Muscle of leg (tissue), 16 donors: ENCODE data around the gene AMMECR1. TPM values are rescaled to one million over a fixed set of nuclear protein-coding genes. Genes with fewer than 3 reads are reported as not detected.
"Not testable (repeated sequence)": the region's sequence is repeated elsewhere in the genome, so short reads cannot be mapped to it uniquely, and the experiment has no call there.

Source experiments
- DNase-seq: peaks from one replicate; pipeline ENCODE4 v3.0.0; 2013
- H3K27ac ChIP-seq: one replicate; pipeline ENCODE4 v1.5.1; 2013; ENCODE audit warnings: mild to moderate bottlenecking, low read length, control low read depth
- H3K27me3 ChIP-seq: one replicate; pipeline ENCODE4 v1.6.1; 2013; ENCODE audit warnings: low read length; ENCODE audit not compliant: control insufficient read depth, insufficient read depth
- H3K36me3 ChIP-seq: one replicate; pipeline ENCODE4 v1.6.1; 2013; ENCODE audit warnings: low read length; ENCODE audit not compliant: control insufficient read depth, insufficient read depth
- H3K4me1 ChIP-seq: one replicate; pipeline ENCODE4 v1.6.1; 2013; ENCODE audit warnings: low read length; ENCODE audit not compliant: control insufficient read depth, insufficient read depth
- H3K4me3 ChIP-seq: one replicate; pipeline ENCODE4 v1.5.1; 2013; ENCODE audit warnings: low read length, control low read depth
- H3K9me3 ChIP-seq: replicated peaks from 2 replicates; pipeline ENCODE4 v1.6.1; 2013; ENCODE audit warnings: low read depth, low read length; ENCODE audit not compliant: control insufficient read depth
- WGBS: methylation state at CpG from one replicate; pipeline ENCODE4 v1.1.5; 2013; ENCODE audit warnings: missing lambda C conversion rate; ENCODE audit not compliant: insufficient coverage; 5-methylcytosine and 5-hydroxymethylcytosine counted together
- long read RNA-seq, 11 donors: transcript quantifications; one replicate each; lab custom pipeline, GENCODE V29; 2026
- polyA plus RNA-seq, 8 donors: library from polyadenylated mRNA; unstranded; fragments of 120-200 nt; gene quantifications; one replicate each; pipeline versions ENCODE4 v1.2.1 to v1.2.3, GENCODE V29; 2013; ENCODE audit warnings: inconsistent platforms in 1 of 8, low replicate concordance in 1 of 8; ENCODE audit not compliant: insufficient read length in 8 of 8, insufficient read depth in 1 of 8
- total RNA-seq: library from RNA; stranded (reverse); fragments of 120-200 nt; gene quantifications from one replicate; pipeline ENCODE4 v1.2.4, GENCODE V29; 2013

The AMMECR1 gene
- total RNA-seq (7.8 TPM), polyA plus RNA-seq (10 to 100 TPM in 1 of 8 donors, 1 to 10 TPM in 7; 7.1 to 10.3 (median 8.4) TPM)
- long read RNA-seq, donor 1, full-length matches to known transcripts, result 2 of 2 reads
- long read RNA-seq, donor 1, partial matches to known transcripts, result 0 of 2 reads
- long read RNA-seq, donor 1, other reads (novel, unspliced or antisense), result 0 of 2 reads
- long read RNA-seq, donor 2, result 0 reads
- long read RNA-seq, donor 3, full-length matches to known transcripts, result 2 of 2 reads
- long read RNA-seq, donor 3, partial matches to known transcripts, result 0 of 2 reads
- long read RNA-seq, donor 3, other reads (novel, unspliced or antisense), result 0 of 2 reads
- long read RNA-seq, donor 4, result 0 reads
- long read RNA-seq, donor 5, full-length matches to known transcripts, result 2 of 2 reads
- long read RNA-seq, donor 5, partial matches to known transcripts, result 0 of 2 reads
- long read RNA-seq, donor 5, other reads (novel, unspliced or antisense), result 0 of 2 reads
- long read RNA-seq, donor 6, full-length matches to known transcripts, result 4 of 4 reads
- long read RNA-seq, donor 6, partial matches to known transcripts, result 0 of 4 reads
- long read RNA-seq, donor 6, other reads (novel, unspliced or antisense), result 0 of 4 reads
- long read RNA-seq, donor 7, full-length matches to known transcripts, result 5 of 5 reads
- long read RNA-seq, donor 7, partial matches to known transcripts, result 0 of 5 reads
- long read RNA-seq, donor 7, other reads (novel, unspliced or antisense), result 0 of 5 reads
- long read RNA-seq, donor 8, full-length matches to known transcripts, result 3 of 3 reads
- long read RNA-seq, donor 8, partial matches to known transcripts, result 0 of 3 reads
- long read RNA-seq, donor 8, other reads (novel, unspliced or antisense), result 0 of 3 reads
- long read RNA-seq, donor 9, full-length matches to known transcripts, result 3 of 3 reads
- long read RNA-seq, donor 9, partial matches to known transcripts, result 0 of 3 reads
- long read RNA-seq, donor 9, other reads (novel, unspliced or antisense), result 0 of 3 reads
- long read RNA-seq, donor 10, full-length matches to known transcripts, result 1 of 1 reads
- long read RNA-seq, donor 10, partial matches to known transcripts, result 0 of 1 reads
- long read RNA-seq, donor 10, other reads (novel, unspliced or antisense), result 0 of 1 reads
- long read RNA-seq, donor 11, full-length matches to known transcripts, result 2 of 2 reads
- long read RNA-seq, donor 11, partial matches to known transcripts, result 0 of 2 reads
- long read RNA-seq, donor 11, other reads (novel, unspliced or antisense), result 0 of 2 reads

DNA sequence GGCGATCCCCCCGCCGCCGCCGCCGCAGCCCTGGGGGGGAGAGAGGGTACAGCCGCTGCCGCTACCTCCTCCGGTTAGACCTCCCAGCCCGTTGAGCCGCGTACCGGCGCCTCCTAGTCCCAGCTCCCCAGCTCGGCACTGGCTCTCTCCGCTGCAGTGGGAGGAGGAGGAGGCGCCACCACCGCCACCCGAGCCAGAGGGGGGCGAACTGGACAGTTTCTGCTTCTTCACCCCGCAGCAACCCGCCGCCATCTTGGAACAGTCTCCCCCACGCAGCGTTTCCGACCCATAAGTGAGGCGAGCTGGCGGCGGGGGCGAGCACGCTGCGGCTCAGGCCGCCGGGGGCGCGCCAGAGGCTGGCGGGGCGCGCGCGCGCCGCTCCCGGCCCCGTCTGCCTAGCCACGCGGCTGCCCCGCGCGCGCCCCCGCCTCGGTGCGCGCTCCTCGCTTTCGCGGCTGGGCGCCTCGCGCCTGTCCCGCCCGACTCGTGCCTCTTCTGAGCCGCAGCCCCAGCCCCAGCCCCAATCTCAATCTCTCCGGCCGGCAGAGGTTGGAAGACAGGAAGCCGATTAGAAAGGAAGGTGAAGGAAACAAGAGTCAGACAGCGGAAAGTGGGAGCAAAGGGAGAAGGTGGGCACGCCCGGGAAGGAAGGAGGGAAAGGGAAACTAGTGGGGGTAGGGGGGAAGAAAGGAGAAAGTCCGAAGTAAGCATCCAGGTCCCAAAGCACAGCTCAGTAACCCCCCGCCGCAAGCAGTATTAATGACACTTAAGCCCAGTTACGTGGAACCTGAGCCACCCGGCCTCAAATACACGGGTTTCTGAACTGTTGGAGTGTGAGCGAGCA lies at the start of gene AMMECR1:
TSS of gene AMMECR1 (minus strand) at position 266 of the 844 bp plus-strand sequence. CDS start at position 252, 14 bp downstream.
- H3K9me3 ChIP-seq, result no peaks in the 10 kb centered on the region
- no peaks in the 10 kb centered on the region for H3K36me3 ChIP-seq
- H3K4me1 ChIP-seq, result no peaks in the 10 kb centered on the region
- WGBS, result 32% methylated on average over 63 of the region's 78 CpGs
- peak; percentile 93 for DNase-seq
- H3K27me3 ChIP-seq, result peaks cover 21% of the 10 kb centered on the region
- H3K4me3 ChIP-seq, result peak within 1 kb of the TSS; percentile 79
- H3K27ac ChIP-seq, result peak within 1 kb of the TSS; percentile 88

DNA sequence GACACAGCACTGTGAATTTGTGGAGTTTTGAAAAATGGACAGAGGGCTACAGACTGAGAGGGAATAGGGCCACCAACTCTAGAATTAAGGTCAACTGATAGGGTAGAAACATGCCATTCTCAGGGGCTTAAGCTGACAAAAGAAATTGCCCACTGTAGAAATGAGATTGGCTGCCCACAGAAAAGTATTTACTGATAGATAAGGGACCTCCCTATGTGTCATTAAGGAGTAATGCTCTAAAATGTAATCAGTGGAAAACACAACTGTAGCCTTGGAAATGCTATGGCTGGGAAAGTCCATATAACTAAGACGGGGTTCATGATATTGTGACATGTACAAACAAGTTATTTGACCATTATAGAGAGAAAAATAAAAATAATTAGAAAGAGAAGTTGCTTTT lies 45.4 kb upstream of the AMMECR1 start:
- WGBS, result no CpG with 5 or more reads among the region's 1 CpG
- H3K4me3 ChIP-seq, result no peak overlapping the region
- no peak for DNase-seq

DNA sequence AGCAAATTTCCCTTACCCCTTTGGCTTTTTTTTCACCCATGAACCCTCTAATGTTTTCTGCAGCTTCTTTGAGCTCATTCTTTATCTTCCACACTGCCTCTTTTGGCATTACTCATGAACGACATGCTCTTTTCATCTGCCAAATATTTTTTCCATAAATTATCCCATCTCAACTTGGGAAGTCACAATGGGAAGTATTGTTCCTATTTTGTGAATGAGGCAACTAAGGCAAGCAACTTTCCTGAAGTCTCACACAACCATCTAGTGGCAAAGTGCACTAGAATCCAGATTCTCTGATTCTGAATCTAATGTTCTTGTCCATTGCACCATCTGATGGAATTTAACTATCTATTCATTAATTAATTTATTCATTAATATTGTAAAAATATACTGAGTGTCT lies 41.4 kb upstream of the AMMECR1 start:
- Histone ChIP-seq H3K36me3 (no peaks in the 10 kb centered on the region), H3K4me3 (no peak overlapping the region), H3K27me3 (peaks cover 7% of the 10 kb centered on the region), H3K4me1 (no peaks in the 10 kb centered on the region), H3K9me3 (no peaks in the 10 kb centered on the region), H3K27ac (no peak overlapping the region)
- WGBS, result no CpG with 5 or more reads among the region's 1 CpG
- peak; percentile 11 for DNase-seq

More for the DNA sequence above, 45.4 kb upstream of the AMMECR1 start:
- no peak overlapping the region for H3K27ac ChIP-seq
- peaks cover 4% of the 10 kb centered on the region for H3K27me3 ChIP-seq
- H3K4me1 ChIP-seq, result no peaks in the 10 kb centered on the region
- H3K9me3 ChIP-seq, result no peaks in the 10 kb centered on the region
- H3K36me3 ChIP-seq, result no peaks in the 10 kb centered on the region

DNA sequence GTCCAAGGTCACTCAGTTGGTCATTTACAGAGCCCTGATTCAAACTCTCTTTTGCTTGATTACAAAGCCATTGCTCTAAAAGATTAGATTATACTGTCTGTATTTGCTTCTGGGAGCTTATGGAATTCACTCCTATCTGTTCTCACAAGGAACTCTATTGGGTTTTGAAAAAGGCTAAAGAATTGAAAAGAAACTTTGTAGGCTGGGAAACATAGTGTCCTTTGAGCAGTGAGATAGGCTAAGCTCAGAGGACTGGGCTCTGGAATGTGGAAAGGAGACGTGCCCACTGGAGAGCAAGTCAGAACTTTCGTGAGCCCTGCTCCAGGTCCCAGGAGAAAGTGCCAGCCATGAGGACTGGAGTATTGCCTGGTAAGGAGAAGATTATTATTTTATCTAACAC lies 40.7 kb upstream of the AMMECR1 start, which contains the start of gene RTL9:
TSS of gene RTL9 (plus strand) at position 301 of the 400 bp plus-strand sequence. CDS start 91,770 bp downstream, outside the sequence.
- Histone ChIP-seq H3K27me3 (peaks cover 3% of the 10 kb centered on the region), H3K27ac (no peak within 1 kb of the TSS), H3K36me3 (no peaks in the 10 kb centered on the region), H3K4me1 (no peaks in the 10 kb centered on the region), H3K4me3 (no peak within 1 kb of the TSS), H3K9me3 (no peaks in the 10 kb centered on the region)
- 71% methylated on average over 2 of the region's 2 CpGs for WGBS
- DNase-seq, result no peak

DNA sequence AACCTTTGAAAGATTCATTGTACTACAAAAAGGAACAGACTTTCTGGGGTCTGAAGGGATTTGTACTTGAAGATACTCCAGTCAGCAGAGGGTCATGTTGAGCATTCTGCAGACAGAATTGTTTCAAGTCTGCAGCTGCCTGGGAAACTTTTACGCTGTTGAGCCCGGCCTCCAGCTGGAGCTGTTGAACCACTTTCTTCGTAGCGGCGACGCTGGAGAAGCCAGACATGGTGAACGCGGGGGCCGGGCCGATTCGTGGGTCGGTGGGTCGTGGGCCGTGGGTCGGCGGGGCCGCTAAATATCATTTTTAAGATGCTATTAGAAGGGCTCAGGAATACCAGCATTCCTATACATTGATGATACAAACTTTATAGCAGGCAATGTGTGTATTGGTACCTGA lies 28.8 kb upstream of the AMMECR1 start:
- 24% methylated on average over 2 of the region's 17 CpGs for whole genome bisulfite sequencing
- H3K4me3 ChIP-seq, result no peak overlapping the region
- no peaks in the 10 kb centered on the region for H3K27me3 ChIP-seq
- no peaks in the 10 kb centered on the region for H3K9me3 ChIP-seq
- no peaks in the 10 kb centered on the region for H3K36me3 ChIP-seq
- peak; percentile 23 for DNase-seq
- no peaks in the 10 kb centered on the region for H3K4me1 ChIP-seq
- H3K27ac ChIP-seq, result no peak overlapping the region

DNA sequence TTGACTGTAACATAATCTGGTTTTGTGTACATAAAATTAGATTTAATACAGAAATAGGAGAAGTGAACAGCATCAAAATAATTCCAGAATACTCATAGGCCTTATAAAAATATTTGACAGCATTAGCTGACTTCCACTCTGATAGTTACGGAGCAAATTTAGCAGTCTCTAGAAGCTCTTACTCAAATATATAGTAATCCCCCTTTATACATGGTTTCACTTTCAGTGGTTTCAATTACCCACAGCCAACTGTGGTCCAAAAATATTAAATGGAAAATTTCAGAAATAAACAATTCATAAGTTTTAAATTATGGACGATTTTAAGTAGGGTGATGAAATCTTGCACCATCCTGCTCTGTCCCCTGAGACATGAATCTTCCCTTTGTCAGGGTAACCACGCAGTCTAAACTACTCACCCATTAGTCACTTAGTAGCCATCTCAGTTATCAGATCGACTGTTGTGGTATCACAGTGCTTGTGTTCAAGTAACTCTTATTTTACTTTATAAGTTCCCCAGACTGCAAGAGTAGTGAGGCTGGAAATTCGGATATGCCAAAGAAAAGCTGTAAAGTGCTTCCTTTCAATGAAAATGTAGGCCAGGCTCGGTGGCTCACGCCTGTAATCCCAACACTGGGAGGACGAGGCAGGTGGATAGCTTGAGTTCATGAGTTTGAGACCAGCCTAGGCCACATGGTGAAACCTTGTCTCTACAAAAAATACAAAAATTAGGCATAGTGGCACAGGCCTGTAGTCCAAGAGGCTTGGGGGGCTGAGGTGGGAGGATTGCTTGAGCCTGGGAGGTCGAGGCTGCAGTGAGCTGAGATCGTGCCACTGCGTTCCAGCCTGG lies 23.5 kb upstream of the AMMECR1 start:
- no peak overlapping the region for H3K27ac ChIP-seq
- no peaks in the 10 kb centered on the region for H3K4me1 ChIP-seq
- no peaks in the 10 kb centered on the region for H3K36me3 ChIP-seq
- 64% methylated on average over 4 of the region's 11 CpGs for WGBS
- peak; percentile 7 for DNase-seq
- no peaks in the 10 kb centered on the region for H3K27me3 ChIP-seq
- H3K4me3 ChIP-seq, result no peak overlapping the region
- H3K9me3 ChIP-seq, result no peaks in the 10 kb centered on the region

DNA sequence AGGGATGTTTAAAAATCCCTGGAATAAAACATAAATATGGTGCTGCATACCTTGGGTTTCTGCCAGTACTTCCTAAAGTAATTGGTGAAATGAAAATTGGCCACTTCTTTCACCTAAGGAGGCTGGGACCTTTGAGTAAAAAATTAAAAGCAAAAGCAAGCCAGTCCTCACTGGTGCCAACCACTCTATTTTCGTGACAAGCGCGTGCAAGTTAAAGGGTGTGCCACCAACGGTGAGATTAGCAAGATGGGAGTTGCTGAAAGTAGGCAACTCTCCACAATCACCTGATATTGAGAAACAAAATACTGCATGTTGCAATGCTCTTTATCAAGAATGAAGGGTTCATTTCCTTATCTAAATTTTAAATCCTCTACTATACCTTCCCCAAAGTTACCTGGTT lies 21.1 kb upstream of the AMMECR1 start:
- Histone ChIP-seq H3K27me3 (peaks cover 4% of the 10 kb centered on the region), H3K27ac (no peak overlapping the region), H3K4me3 (no peak overlapping the region), H3K9me3 (no peaks in the 10 kb centered on the region), H3K4me1 (no peaks in the 10 kb centered on the region), H3K36me3 (no peaks in the 10 kb centered on the region)
- 71% methylated on average over 4 of the region's 4 CpGs for WGBS
- DNase-seq, result no peak

DNA sequence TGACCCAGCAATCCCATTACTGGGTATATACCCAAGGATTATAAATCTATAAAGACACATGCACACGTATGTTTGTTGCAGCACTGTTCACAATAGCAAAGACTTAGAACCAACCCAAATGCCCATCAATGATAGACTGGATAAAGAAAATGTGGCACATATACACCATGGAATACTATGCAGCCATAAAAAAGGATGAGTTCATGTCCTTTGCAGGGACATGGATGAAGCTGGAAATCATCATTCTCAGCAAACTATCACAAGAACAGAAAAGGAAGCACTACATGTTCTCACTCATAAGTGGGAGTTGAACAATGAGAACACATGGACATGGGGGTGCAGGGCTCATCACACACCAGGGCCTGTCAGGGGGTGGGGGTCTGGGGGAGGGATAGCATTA lies 15.6 kb upstream of the AMMECR1 start:
- H3K36me3 ChIP-seq, H3K4me3 ChIP-seq, DNase-seq, H3K9me3 ChIP-seq, H3K4me1 ChIP-seq, H3K27ac ChIP-seq, H3K27me3 ChIP-seq: not testable (repeated sequence)
- no CpG with 5 or more reads among the region's 1 CpG for whole genome bisulfite sequencing
